ENCODE data around the gene DAZAP1.
A peak's percentile ranks its signal among the peaks of the same experiment; 100 is the strongest.

The DAZAP1 gene

DNA sequence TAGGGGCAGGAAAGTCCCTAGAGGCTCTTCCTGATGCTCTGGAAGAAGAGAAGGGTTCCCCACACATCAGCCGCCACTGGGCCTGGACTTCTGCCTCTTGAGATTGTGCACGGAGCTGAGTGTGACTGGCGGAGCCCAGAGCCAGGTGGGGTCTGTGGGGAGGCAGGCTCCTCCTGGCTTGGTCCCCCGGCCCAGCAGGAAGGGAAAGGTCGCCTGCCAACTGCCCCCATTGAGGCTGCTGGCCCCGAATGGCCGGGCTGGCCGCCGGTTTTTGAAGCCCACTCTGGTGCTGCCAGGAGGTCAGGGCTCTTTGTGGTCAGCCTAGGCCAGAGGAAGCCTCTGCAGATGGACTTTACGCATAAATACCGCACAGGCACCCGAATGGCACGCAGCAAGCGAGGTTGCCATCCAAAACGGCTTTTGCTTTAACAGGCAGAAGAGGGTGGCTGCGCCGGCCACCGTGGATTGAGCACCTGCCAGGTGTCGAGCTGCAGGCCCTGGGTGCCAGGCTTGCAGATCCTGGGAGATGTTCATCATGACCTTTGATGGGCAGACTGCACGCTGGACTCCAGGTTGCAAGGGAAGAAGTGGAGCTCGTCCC is 5.0 kb downstream of the DAZAP1 start:
- no peak for DNase-seq (ENCODE audit: extremely low read depth, low read depth)
- no peak overlapping the region for H3K4me3 ChIP-seq (replicated peaks; ENCODE audit: low read depth, low read length)
- TF ChIP-seq, protein P1, sequence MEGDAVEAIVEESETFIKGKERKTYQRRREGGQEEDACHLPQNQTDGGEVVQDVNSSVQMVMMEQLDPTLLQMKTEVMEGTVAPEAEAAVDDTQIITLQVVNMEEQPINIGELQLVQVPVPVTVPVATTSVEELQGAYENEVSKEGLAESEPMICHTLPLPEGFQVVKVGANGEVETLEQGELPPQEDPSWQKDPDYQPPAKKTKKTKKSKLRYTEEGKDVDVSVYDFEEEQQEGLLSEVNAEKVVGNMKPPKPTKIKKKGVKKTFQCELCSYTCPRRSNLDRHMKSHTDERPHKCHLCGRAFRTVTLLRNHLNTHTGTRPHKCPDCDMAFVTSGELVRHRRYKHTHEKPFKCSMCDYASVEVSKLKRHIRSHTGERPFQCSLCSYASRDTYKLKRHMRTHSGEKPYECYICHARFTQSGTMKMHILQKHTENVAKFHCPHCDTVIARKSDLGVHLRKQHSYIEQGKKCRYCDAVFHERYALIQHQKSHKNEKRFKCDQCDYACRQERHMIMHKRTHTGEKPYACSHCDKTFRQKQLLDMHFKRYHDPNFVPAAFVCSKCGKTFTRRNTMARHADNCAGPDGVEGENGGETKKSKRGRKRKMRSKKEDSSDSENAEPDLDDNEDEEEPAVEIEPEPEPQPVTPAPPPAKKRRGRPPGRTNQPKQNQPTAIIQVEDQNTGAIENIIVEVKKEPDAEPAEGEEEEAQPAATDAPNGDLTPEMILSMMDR (IDR thresholded peaks at IDR 0.05; ENCODE audit: low read depth, low read length, missing control alignments): no peak

DNA sequence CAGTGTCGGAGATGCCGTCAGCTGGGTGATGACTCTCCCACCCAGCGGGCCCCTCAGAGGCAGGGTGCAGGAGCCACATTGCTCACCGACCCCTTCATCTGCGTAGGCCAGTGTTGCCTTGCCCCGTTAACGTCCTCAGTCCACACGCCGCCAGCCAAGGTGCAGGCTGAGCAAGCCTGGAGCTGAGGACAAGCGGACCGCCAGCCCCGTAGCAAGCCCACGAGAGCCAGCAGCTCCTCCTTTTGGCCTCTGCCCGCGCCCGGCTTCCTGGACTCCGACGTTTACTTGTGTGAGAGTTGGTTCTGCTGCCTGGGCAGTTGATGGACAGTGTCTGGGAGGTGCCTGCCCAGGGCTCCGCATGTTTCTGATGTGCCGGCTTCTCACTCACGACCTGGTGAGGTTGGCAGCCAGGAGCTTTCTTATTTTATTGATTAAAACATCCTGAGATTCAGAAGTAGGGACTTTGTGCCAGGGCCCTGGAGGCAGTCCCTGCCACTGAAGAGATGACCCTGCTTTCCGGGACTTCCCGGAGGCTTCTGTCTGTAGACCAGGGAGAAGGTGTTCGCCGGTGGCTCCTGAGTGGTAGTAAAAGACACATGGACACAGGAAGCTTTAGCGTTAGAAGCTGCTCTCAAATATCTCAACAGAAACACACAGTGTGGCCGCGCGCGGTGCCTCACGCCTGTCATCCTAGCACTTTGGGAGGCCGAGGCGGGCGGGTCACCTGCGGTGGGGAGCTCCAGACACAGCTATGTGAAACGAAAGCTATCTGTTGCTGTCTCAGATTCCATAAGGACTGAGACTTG is 5.8 kb downstream of the DAZAP1 start:
- no peak overlapping the region for H3K4me3 ChIP-seq (replicated peaks; ENCODE audit: low read depth, low read length)
- TF ChIP-seq, protein P1 (IDR thresholded peaks at IDR 0.05; ENCODE audit: low read depth, low read length, missing control alignments): no peak
- DNase-seq (ENCODE audit: extremely low read depth, low read depth): no peak

DNA sequence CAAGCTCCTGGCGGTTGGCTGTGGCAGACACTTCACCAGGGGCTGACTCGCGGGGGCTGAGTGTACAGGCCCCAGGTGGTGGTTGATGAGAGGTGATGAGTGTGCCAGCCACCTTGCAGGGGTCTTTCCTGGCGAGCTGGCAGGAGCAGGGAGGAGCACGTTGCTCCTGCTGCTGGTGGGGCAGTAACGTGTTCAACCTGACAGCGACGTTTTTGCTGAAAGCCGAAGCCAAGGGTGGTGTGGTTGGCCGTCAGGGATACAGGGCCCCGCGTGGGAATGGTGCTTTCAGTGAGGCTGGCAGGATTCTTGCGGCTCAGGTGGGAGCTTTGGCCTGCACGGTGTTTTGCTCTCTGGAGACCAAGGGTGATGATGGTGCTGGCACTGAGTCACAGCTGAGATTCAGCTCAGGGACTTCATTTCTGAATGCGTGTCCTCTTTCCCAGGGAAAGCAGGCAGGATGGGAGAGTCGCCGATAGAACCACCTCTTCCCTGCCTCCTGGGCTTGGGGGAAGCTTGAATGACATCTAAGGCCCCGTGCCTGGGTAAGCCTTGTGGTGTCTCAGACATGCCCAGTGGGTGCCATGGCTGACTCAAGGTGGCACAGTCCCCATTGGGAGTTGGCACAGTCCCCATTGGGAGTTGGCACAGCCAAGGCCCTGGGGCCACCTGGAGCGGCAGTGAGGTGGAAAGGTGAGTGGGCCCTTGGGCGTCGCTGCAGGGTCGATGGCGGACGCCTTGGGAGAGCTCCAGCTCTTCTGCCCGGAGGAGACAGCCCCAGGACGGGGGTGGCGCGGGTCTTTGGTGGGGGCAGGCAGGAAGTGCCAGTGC is 8.8 kb downstream of the DAZAP1 start:
- H3K4me3 ChIP-seq (replicated peaks; ENCODE audit: low read depth, low read length): peak overlapping the region; percentile 17; the same call in 1 of the 2 replicates
- no peak for DNase-seq (ENCODE audit: extremely low read depth, low read depth)
- TF ChIP-seq, protein P1 (IDR thresholded peaks at IDR 0.05; ENCODE audit: low read depth, low read length, missing control alignments): no peak

DNA sequence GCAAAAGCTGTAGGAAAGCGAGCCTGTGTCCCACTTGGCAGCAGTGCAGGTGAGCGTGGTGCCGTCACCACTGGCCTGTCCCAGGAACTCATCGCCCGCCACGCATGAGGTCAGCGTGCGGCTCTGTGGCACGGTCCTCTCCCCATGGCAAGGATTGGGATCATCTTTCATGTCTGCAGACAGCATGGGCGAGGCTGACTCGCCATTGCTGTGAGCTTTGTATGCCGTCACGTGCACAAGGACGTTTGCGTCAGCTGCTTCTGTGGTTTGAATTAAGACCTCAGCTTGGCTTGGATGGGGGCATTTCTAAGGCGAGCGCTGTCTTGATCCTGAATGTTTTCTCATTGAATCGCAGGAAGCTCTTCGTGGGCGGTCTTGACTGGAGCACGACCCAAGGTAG is 9.8 kb downstream of the DAZAP1 start:
- DNase-seq (ENCODE audit: extremely low read depth, low read depth): no peak
- TF ChIP-seq, protein P1 (IDR thresholded peaks at IDR 0.05; ENCODE audit: low read depth, low read length, missing control alignments): no peak

DNA sequence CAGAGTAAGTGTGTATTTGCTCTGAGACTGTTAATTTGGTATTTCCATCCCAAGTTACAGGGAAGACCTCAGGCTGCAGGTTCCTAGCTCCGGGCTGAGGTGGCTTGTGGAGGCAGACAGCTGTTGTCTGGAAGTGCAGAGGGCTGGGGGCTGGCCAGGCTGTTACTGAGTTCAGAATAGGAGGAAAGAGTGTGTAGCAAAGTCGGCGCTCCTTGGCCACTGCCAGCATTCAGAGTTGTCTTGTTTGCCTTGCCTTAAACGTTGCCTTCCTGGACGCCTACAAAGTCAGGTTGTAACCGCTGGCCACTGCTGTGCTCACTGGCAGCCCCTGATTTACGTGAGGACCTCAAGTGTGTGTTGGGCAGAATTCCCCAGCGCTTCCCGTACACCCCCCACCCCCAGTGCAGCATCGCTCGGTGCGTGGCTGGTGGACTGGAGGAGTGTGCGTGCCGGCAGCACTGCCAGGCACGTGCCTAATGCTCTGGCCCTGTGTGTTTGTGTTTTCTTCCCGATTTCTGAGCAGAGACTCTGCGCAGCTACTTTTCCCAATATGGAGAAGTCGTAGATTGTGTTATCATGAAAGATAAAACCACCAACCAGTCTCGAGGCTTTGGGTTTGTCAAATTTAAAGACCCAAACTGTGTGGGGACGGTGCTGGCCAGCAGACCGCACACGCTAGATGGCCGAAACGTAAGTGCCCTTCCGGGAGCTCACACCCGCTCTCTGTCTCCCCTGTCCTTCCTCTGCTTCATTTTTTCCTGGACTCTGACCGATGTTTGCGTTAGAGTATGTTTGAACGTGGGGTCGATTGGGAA is 10.5 kb downstream of the DAZAP1 start:
- H3K4me3 ChIP-seq (replicated peaks; ENCODE audit: low read depth, low read length): no peak overlapping the region
- no peak for DNase-seq (ENCODE audit: extremely low read depth, low read depth)
- TF ChIP-seq, protein P1 (IDR thresholded peaks at IDR 0.05; ENCODE audit: low read depth, low read length, missing control alignments): no peak

More for the DNA sequence above, 9.8 kb downstream of the DAZAP1 start:
- H3K4me3 ChIP-seq (replicated peaks; ENCODE audit: low read depth, low read length): no peak overlapping the region

DNA sequence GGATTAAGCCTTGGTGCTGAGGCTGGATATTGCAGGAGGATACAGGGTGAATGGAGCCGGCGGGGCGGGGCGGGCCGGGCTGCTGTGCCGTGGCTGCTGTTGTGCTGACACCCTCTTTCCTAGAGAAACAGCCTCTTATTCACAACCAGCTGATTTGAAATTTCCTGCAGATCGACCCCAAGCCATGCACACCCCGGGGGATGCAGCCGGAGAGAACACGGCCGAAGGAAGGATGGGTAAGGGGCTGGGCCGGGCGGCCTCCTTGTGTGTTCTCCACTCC is 11.1 kb downstream of the DAZAP1 start:
- no peak overlapping the region for H3K4me3 ChIP-seq (replicated peaks; ENCODE audit: low read depth, low read length)
- TF ChIP-seq, protein P1 (IDR thresholded peaks at IDR 0.05; ENCODE audit: low read depth, low read length, missing control alignments): no peak
- no peak for DNase-seq (ENCODE audit: extremely low read depth, low read depth)

Measured in HFF-Myc (cell line).